ENCODE results near the gene INPP5A. TPM values are rescaled to one million over a fixed set of nuclear protein-coding genes. Genes with fewer than 3 reads are reported as not detected.

Gene INPP5A
- total RNA-seq, 1 experiment from 2014 or later = 14.7 TPM

- TF ChIP-seq CTCF (IDR thresholded peaks at IDR 0.05; ENCODE audit: unreplicated experiment) = no peak
- Mint-ChIP-seq H3K9me3 (ENCODE audit: unreplicated experiment) (peaks cover 9% of the 10 kb centered on the region), H3K27me3 (ENCODE audit: insufficient read depth, unreplicated experiment) (peaks cover 36% of the 10 kb centered on the region), H3K4me3 (ENCODE audit: unreplicated experiment) (no peak overlapping the region), H3K4me1 (ENCODE audit: insufficient read depth, unreplicated experiment) (no peaks in the 10 kb centered on the region), H3K27ac (ENCODE audit: low read depth, unreplicated experiment) (no peak overlapping the region), H3K36me3 (ENCODE audit: insufficient read depth, unreplicated experiment) (no peaks in the 10 kb centered on the region)
- ChIA-PET CTCF (interaction anchor here (0.6 to 1.6 kb wide), 2 partner anchors 190 to 426 kb away, joined by 3 read pairs; no protein-coding TSS in a partner anchor), POLR2A (no interaction called here)
- intact Hi-C loops (cut with micrococcal nuclease) = loop anchor here (10.0 kb wide), 1 partner anchor 492 kb away; no protein-coding TSS in a partner anchor
- no TSS peak for BruUV-seq (replicated peaks)
- no peak for DNase-seq (ENCODE audit: unreplicated experiment)
Observed at GRCh38 chr10:132832186-132832969, 294.8 kb downstream of the INPP5A start.

Other genes with a start within 250 kb of the INPP5A start
- gene STK32C, start 229.8 kb upstream of the INPP5A start, total RNA-seq (2022) = 20.7 and 21.2 TPM in 2 replicates
- gene LRRC27, start 205.6 kb upstream of the INPP5A start, total RNA-seq (2022) = 9.1 and 10.4 TPM in 2 replicates
- gene PWWP2B, start 140.6 kb upstream of the INPP5A start, total RNA-seq (2022) = 10.0 and 13.0 TPM in 2 replicates
- gene NKX6-2, start 248.4 kb downstream of the INPP5A start, total RNA-seq (2022) = not detected in 2 replicates